Body of pancreas (tissue), 4 donors: ENCODE data around the gene TRMU.

Source experiments
- POLR2A ChIP-seq, 3 donors: fragments of 450-650 bp; IDR thresholded peaks; one replicate each; pipeline ENCODE4 v1.6.1; 2016; ENCODE audit warnings: antibody characterized with exemption in 3 of 3, mild to moderate bottlenecking in 2 of 3
- TF ChIP-seq, protein P1 (sequence below), 7 experiments: fragments of 450-650 bp in 4 of 7; fragments of 200-600 bp in 3 of 7; sonication (generic) in 3 of 7; IDR thresholded peaks; one replicate each; pipeline ENCODE4 v1.5.1; 2016 to 2019; ENCODE audit warnings: antibody characterized with exemption in 7 of 7

DNA sequence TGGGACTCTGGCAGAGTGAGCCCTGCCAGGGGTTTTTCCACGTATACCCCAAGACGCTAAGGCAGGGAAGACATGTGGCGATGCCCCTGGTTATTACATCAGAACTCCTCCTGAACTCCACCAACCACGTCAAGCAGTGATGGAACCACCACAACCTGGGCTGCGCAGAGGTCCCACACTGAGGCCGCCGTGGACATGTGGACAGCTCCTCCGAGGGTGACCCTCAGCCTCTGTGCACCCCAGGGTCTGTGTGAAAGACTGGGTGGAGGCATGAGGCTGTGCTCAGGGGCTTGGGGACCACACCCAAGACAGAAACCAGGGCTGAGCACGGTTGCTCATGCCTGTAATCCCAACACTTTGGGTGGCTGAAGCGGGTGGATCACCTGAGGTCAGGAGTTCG is 52.2 kb downstream of the TRMU start:
- TF ChIP-seq, protein P1, sequence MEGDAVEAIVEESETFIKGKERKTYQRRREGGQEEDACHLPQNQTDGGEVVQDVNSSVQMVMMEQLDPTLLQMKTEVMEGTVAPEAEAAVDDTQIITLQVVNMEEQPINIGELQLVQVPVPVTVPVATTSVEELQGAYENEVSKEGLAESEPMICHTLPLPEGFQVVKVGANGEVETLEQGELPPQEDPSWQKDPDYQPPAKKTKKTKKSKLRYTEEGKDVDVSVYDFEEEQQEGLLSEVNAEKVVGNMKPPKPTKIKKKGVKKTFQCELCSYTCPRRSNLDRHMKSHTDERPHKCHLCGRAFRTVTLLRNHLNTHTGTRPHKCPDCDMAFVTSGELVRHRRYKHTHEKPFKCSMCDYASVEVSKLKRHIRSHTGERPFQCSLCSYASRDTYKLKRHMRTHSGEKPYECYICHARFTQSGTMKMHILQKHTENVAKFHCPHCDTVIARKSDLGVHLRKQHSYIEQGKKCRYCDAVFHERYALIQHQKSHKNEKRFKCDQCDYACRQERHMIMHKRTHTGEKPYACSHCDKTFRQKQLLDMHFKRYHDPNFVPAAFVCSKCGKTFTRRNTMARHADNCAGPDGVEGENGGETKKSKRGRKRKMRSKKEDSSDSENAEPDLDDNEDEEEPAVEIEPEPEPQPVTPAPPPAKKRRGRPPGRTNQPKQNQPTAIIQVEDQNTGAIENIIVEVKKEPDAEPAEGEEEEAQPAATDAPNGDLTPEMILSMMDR (IDR thresholded peaks at IDR 0.05), result no peak
- no peak for TF ChIP-seq POLR2A (IDR thresholded peaks at IDR 0.05)
